H1 (cell line): ENCODE measurements around the gene UBR7.

Source experiments
- CEBPB ChIP-seq: IDR thresholded peaks from 2 replicates; pipeline ENCODE4 v1.6.1; 2012; ENCODE audit warnings: low read depth, low read length
- CTCF ChIP-seq, 3 experiments: IDR thresholded peaks; 1 replicate in 2 of 3; 2 replicates in 1 of 3; pipeline versions ENCODE4 v1.5.1 to v1.6.1; 2011; ENCODE audit warnings: low read length in 3 of 3, mild to moderate bottlenecking in 3 of 3, inconsistent platforms in 2 of 3, low read depth in 1 of 3, moderate library complexity in 1 of 3; ENCODE audit not compliant: insufficient read depth in 1 of 3; ENCODE audit errors: control extremely low read depth in 1 of 3
- GTF2F1 ChIP-seq: IDR thresholded peaks from 2 replicates; pipeline ENCODE4 v1.6.1; 2012; ENCODE audit warnings: low read depth, low read length, improper control_type of control experiment, borderline replicate concordance
- JUN ChIP-seq: IDR thresholded peaks from 2 replicates; pipeline ENCODE4 v1.6.1; 2011; ENCODE audit warnings: low read depth, mild to moderate bottlenecking, improper control_type of control experiment, low read length
- RAD21 ChIP-seq, 2 experiments: IDR thresholded peaks in 1 of 2; conservative IDR thresholded peaks in 1 of 2; 2 replicates each; pipeline ENCODE4 v1.6.1; 2011; ENCODE audit warnings: low read depth in 2 of 2, low read length in 2 of 2, improper control_type of control experiment in 1 of 2, inconsistent platforms in 1 of 2, mild to moderate bottlenecking in 1 of 2, moderate library complexity in 1 of 2
- SP2 ChIP-seq: IDR thresholded peaks from 2 replicates; pipeline ENCODE4 v1.6.1; 2012; ENCODE audit warnings: mild to moderate bottlenecking, low read length, inconsistent platforms
- TBP ChIP-seq: IDR thresholded peaks from 2 replicates; pipeline ENCODE4 v1.6.1; 2011; ENCODE audit warnings: low read depth, low read length, improper control_type of control experiment

- TF ChIP-seq CTCF (IDR thresholded peaks at IDR 0.05; ENCODE audit: control extremely low read depth in 1 of 3, insufficient read depth in 1 of 3, low read depth in 1 of 3, low read length in 3 of 3) (no peak), JUN (no peak), CEBPB (no peak), RAD21 (IDR thresholded peaks at IDR 0.05 in 1 of 2, conservative IDR thresholded peaks at IDR 0.05 in 1 of 2; ENCODE audit: low read depth in 2 of 2, low read length in 2 of 2) (no peak), TBP (no peak), SP2 (no peak), GTF2F1 (no peak)
Measured at GRCh38 chr14:93268406-93268805, 61.4 kb downstream of the UBR7 start.
